Suprapubic skin (tissue), 4 donors: ENCODE measurements around the gene MS4A4A. TPM values are rescaled to one million over a fixed set of nuclear protein-coding genes. Genes with fewer than 3 reads are reported as not detected.

Experiments
- DNase-seq, 2 donors: peaks; one replicate each; pipeline ENCODE4 v3.0.0-alpha.2; 2019; ENCODE audit warnings: low spot score in 2 of 2
- H3K27ac ChIP-seq: fragments of 200-600 bp; sonication (generic); one replicate; pipeline ENCODE4 v1.5.1; 2019
- H3K27me3 ChIP-seq: fragments of 200-600 bp; sonication (generic); one replicate; pipeline ENCODE4 v1.5.1; 2019
- H3K36me3 ChIP-seq: fragments of 200-600 bp; sonication (generic); one replicate; pipeline ENCODE4 v1.5.1; 2019
- H3K4me1 ChIP-seq: fragments of 200-600 bp; sonication (generic); one replicate; pipeline ENCODE4 v1.5.1; 2019
- H3K4me3 ChIP-seq: fragments of 200-600 bp; sonication (generic); one replicate; pipeline ENCODE4 v1.5.1; 2019; ENCODE audit warnings: mild to moderate bottlenecking
- H3K9me3 ChIP-seq: fragments of 200-600 bp; sonication (generic); one replicate; pipeline ENCODE4 v1.5.1; 2019
- CTCF ChIP-seq, 2 donors: fragments of 200-600 bp in 1 of 2; fragments of 450-650 bp in 1 of 2; sonication (generic) in 1 of 2; IDR thresholded peaks; one replicate each; pipeline ENCODE4 v1.5.1; 2016 to 2019; ENCODE audit warnings: antibody characterized with exemption in 2 of 2, mild to moderate bottlenecking in 1 of 2, moderate library complexity in 1 of 2
- EP300 ChIP-seq: sonication (generic); formaldehyde crosslinking; IDR thresholded peaks from one replicate; pipeline ENCODE4 v1.6.1; 2017; ENCODE audit warnings: antibody characterized with exemption
- POLR2A ChIP-seq, 2 donors: fragments of 450-650 bp; IDR thresholded peaks; one replicate each; pipeline ENCODE4 v1.6.1; 2017; ENCODE audit warnings: antibody characterized with exemption in 2 of 2, mild to moderate bottlenecking in 2 of 2, moderate library complexity in 2 of 2
- POLR2AphosphoS5 ChIP-seq, 3 donors: sonication (generic); formaldehyde crosslinking; IDR thresholded peaks; one replicate each; pipeline ENCODE4 v1.6.1; 2017; ENCODE audit warnings: antibody characterized with exemption in 3 of 3
- WGBS: methylation state at CpG from one replicate; pipeline ENCODE4 v1.1.5; 2018; 5-methylcytosine and 5-hydroxymethylcytosine counted together
- total RNA-seq, 4 donors: library from RNA; depleted of rRNA; stranded (reverse); fragments of >200 nt; gene quantifications; one replicate each; pipeline ENCODE4 v1.1.0, GENCODE V29; 2016

Gene MS4A4A
- total RNA-seq, 4 donors from 2014 or later = 2.1 to 4.8 (median 2.4) TPM

- H3K27me3 ChIP-seq = no peaks in the 10 kb centered on the region
- no peak overlapping the region for H3K27ac ChIP-seq
- WGBS = 74% methylated on average over 10 of the region's 10 CpGs
- no peak for TF ChIP-seq POLR2A (IDR thresholded peaks at IDR 0.05)
- TF ChIP-seq POLR2AphosphoS5 (IDR thresholded peaks at IDR 0.05) = no peak
- no peak for TF ChIP-seq EP300
- peak in 1 of 2 donors; percentile 19 for TF ChIP-seq CTCF (IDR thresholded peaks at IDR 0.05)
- no peak for DNase-seq
- H3K4me1 ChIP-seq = no peaks in the 10 kb centered on the region
- H3K4me3 ChIP-seq = no peak overlapping the region
- H3K9me3 ChIP-seq = no peaks in the 10 kb centered on the region
- no peaks in the 10 kb centered on the region for H3K36me3 ChIP-seq
Measured at GRCh38 chr11:60343094-60343704, 62.7 kb downstream of the MS4A4A start.

GRCh38 chr11:60344146-60344545 is 63.7 kb downstream of the MS4A4A start:
- WGBS = 90% methylated on average over 2 of the region's 2 CpGs
- no peak for TF ChIP-seq POLR2A (IDR thresholded peaks at IDR 0.05)
- TF ChIP-seq EP300 = no peak
- no peak for TF ChIP-seq CTCF (IDR thresholded peaks at IDR 0.05)
- no peak for TF ChIP-seq POLR2AphosphoS5 (IDR thresholded peaks at IDR 0.05)
- Histone ChIP-seq H3K4me3 (no peak overlapping the region), H3K9me3 (no peaks in the 10 kb centered on the region), H3K27me3 (no peaks in the 10 kb centered on the region), H3K27ac (no peak overlapping the region), H3K4me1 (no peaks in the 10 kb centered on the region), H3K36me3 (no peaks in the 10 kb centered on the region)
- DNase-seq = no peak

- Histone ChIP-seq H3K27ac (no peak overlapping the region), H3K4me1 (no peaks in the 10 kb centered on the region), H3K36me3 (no peaks in the 10 kb centered on the region), H3K9me3 (no peaks in the 10 kb centered on the region), H3K27me3 (no peaks in the 10 kb centered on the region), H3K4me3 (no peak overlapping the region)
- no peak for DNase-seq
- TF ChIP-seq POLR2AphosphoS5 (IDR thresholded peaks at IDR 0.05) (no peak), POLR2A (IDR thresholded peaks at IDR 0.05) (no peak)
Measured at GRCh38 chr11:60345489-60345888, 65.0 kb downstream of the MS4A4A start.

GRCh38 chr11:60347084-60347797 is 66.8 kb downstream of the MS4A4A start:
- no peak for TF ChIP-seq CTCF (IDR thresholded peaks at IDR 0.05)
- no peak for TF ChIP-seq POLR2AphosphoS5 (IDR thresholded peaks at IDR 0.05)
- TF ChIP-seq POLR2A (IDR thresholded peaks at IDR 0.05) = no peak
- TF ChIP-seq EP300 = no peak
- Histone ChIP-seq H3K4me3 (no peak overlapping the region), H3K27me3 (no peaks in the 10 kb centered on the region), H3K27ac (no peak overlapping the region), H3K4me1 (no peaks in the 10 kb centered on the region), H3K36me3 (no peaks in the 10 kb centered on the region), H3K9me3 (no peaks in the 10 kb centered on the region)
- 86% methylated on average over 2 of the region's 2 CpGs for WGBS
- no peak for DNase-seq

- Histone ChIP-seq H3K4me1 (no peaks in the 10 kb centered on the region), H3K27me3 (no peaks in the 10 kb centered on the region), H3K27ac (no peak overlapping the region), H3K9me3 (no peaks in the 10 kb centered on the region), H3K4me3 (no peak overlapping the region), H3K36me3 (no peaks in the 10 kb centered on the region)
- no peak for DNase-seq
- 69% methylated on average over 2 of the region's 2 CpGs for WGBS
- TF ChIP-seq POLR2AphosphoS5 (IDR thresholded peaks at IDR 0.05) = no peak
- no peak for TF ChIP-seq EP300
- TF ChIP-seq POLR2A (IDR thresholded peaks at IDR 0.05) = no peak
- TF ChIP-seq CTCF (IDR thresholded peaks at IDR 0.05) = no peak
Measured at GRCh38 chr11:60348116-60348515, 67.7 kb downstream of the MS4A4A start.
